ENCODE results near the gene PHACTR1.

The PHACTR1 gene

DNA sequence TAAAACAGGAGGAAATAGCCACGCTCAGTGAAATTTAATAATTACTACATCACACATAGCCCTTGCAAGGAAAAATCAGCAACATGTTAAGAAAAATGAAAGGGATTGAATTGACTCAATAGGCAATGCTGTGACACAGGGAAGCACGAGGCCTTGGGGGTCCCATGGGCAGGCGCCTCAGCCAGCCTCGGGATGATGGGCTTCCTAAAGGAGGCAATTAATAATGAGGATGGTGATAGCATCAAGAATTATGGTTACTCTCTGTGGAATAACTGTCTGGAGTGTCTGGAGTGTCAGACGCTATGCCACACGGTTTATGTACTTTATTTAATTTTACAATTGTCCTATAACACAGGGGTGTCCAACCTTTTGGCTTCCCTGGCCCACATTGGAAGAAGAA, 481.6 kb downstream of the PHACTR1 start:
- H3K27ac ChIP-seq (ENCODE audit: low read depth, low read length), result no peak overlapping the region
- no peaks in the 10 kb centered on the region for H3K79me2 ChIP-seq (ENCODE audit: control insufficient read depth, insufficient read depth, low read length, unreplicated experiment)
- no peak overlapping the region for H3K4me3 ChIP-seq (ENCODE audit: low read depth, low read length)
- H3K36me3 ChIP-seq (ENCODE audit: insufficient read depth, low read length), result no peaks in the 10 kb centered on the region
- no peak overlapping the region for H2AFZ ChIP-seq (ENCODE audit: low read length, unreplicated experiment)
- no peaks in the 10 kb centered on the region for H3K4me1 ChIP-seq (ENCODE audit: control insufficient read depth, insufficient read depth, low read length, unreplicated experiment)
- no peaks in the 10 kb centered on the region for H3K27me3 ChIP-seq (ENCODE audit: insufficient read depth, low read length)

DNA sequence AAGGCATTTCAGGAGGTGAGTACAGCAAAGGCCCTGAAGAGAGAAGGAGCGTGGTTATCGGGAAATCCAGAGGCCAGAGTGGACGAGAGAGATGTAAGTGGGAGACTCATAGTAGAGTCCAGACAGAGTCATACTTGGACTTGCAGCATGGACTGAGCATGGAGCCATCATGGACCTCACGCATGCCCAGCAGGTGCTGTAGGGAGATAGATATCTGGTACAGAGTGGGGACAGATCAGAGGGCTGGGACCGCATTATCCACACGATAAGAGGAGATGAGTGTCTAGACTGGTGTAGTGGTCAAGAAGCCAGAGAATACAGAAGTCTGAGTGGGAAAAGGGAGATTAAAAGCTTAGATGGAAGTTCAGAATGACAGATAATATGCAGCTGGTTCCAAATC, 484.8 kb downstream of the PHACTR1 start:
- no peaks in the 10 kb centered on the region for H3K36me3 ChIP-seq (ENCODE audit: insufficient read depth, low read length)
- H3K4me3 ChIP-seq (ENCODE audit: low read depth, low read length), result no peak overlapping the region
- no peaks in the 10 kb centered on the region for H3K27me3 ChIP-seq (ENCODE audit: insufficient read depth, low read length)
- H3K4me1 ChIP-seq (ENCODE audit: control insufficient read depth, insufficient read depth, low read length, unreplicated experiment), result no peaks in the 10 kb centered on the region
- H2AFZ ChIP-seq (ENCODE audit: low read length, unreplicated experiment), result no peak overlapping the region
- H3K79me2 ChIP-seq (ENCODE audit: control insufficient read depth, insufficient read depth, low read length, unreplicated experiment), result no peaks in the 10 kb centered on the region
- no peak overlapping the region for H3K27ac ChIP-seq (ENCODE audit: low read depth, low read length)

DNA sequence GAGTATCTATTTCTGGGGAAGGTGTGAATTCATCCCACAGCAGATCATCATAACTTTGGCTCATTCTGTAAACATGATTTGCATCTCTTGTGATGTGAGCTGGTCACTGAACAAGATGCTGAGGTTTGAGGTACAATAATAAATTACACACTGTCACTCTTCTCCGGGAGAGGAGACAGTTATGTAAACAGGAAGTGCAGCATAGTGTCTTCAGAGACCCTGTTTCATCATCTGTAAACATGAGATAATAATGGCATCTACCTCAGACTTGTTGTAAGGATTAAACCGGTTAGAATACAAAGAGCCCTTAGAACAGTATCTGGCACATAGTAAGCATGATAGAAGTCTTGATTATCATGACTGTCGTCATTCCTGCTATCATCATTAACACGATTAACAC, 486.6 kb downstream of the PHACTR1 start:
- H3K36me3 ChIP-seq (ENCODE audit: insufficient read depth, low read length), result no peaks in the 10 kb centered on the region
- H3K27ac ChIP-seq (ENCODE audit: low read depth, low read length), result no peak overlapping the region
- H3K27me3 ChIP-seq (ENCODE audit: insufficient read depth, low read length), result no peaks in the 10 kb centered on the region
- H3K79me2 ChIP-seq (ENCODE audit: control insufficient read depth, insufficient read depth, low read length, unreplicated experiment), result no peaks in the 10 kb centered on the region
- H2AFZ ChIP-seq (ENCODE audit: low read length, unreplicated experiment), result no peak overlapping the region
- no peaks in the 10 kb centered on the region for H3K4me1 ChIP-seq (ENCODE audit: control insufficient read depth, insufficient read depth, low read length, unreplicated experiment)
- no peak overlapping the region for H3K4me3 ChIP-seq (ENCODE audit: low read depth, low read length)

DNA sequence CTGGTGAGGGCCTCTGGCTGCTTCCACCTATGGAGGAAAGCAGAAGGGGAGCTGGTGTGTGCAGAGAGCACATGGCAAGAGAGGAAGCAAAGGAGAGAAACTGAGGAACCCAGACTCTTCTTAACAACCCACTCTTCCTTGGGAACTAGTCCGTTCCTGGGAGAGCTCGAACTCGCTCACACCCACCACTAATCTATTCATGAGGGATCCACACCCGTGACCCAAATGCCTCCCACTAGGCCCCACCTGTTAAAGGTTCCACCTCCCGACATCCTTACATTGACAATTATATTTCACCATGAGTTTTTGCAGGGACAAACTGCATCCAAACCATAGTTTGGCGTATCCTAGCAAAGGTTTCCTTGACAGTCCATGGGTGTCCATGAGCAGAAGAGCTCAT, 488.5 kb downstream of the PHACTR1 start:
- Histone ChIP-seq H3K36me3 (ENCODE audit: insufficient read depth, low read length) (no peaks in the 10 kb centered on the region), H2AFZ (ENCODE audit: low read length, unreplicated experiment) (no peak overlapping the region), H3K27ac (ENCODE audit: low read depth, low read length) (no peak overlapping the region), H3K27me3 (ENCODE audit: insufficient read depth, low read length) (no peaks in the 10 kb centered on the region), H3K4me1 (ENCODE audit: control insufficient read depth, insufficient read depth, low read length, unreplicated experiment) (no peaks in the 10 kb centered on the region), H3K4me3 (ENCODE audit: low read depth, low read length) (no peak overlapping the region), H3K79me2 (ENCODE audit: control insufficient read depth, insufficient read depth, low read length, unreplicated experiment) (no peaks in the 10 kb centered on the region)

DNA sequence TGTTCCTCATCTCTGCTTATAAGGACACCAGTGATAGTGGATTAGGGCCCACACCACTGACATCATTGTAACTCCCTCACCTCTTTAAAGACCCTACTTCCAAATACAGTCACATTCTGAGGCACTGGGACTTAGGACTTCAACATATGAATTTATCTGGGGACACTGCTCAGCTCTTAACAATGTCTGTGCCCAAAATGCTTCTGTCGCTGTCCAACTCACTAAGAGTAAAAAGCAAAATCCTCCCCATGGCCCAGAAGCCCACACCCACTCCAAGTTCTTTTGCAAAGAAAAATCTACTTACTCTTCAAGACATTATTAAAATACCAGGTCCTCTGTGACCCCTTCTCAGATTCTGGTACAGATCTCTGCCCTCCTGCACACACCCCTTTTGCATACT, 495.5 kb downstream of the PHACTR1 start:
- H3K79me2 ChIP-seq (ENCODE audit: control insufficient read depth, insufficient read depth, low read length, unreplicated experiment), result no peaks in the 10 kb centered on the region
- H3K4me1 ChIP-seq (ENCODE audit: control insufficient read depth, insufficient read depth, low read length, unreplicated experiment), result no peaks in the 10 kb centered on the region
- H2AFZ ChIP-seq (ENCODE audit: low read length, unreplicated experiment), result no peak overlapping the region
- H3K36me3 ChIP-seq (ENCODE audit: insufficient read depth, low read length), result no peaks in the 10 kb centered on the region
- no peak overlapping the region for H3K27ac ChIP-seq (ENCODE audit: low read depth, low read length)
- no peak overlapping the region for H3K4me3 ChIP-seq (ENCODE audit: low read depth, low read length)
- peaks cover 16% of the 10 kb centered on the region for H3K27me3 ChIP-seq (ENCODE audit: insufficient read depth, low read length)

DNA sequence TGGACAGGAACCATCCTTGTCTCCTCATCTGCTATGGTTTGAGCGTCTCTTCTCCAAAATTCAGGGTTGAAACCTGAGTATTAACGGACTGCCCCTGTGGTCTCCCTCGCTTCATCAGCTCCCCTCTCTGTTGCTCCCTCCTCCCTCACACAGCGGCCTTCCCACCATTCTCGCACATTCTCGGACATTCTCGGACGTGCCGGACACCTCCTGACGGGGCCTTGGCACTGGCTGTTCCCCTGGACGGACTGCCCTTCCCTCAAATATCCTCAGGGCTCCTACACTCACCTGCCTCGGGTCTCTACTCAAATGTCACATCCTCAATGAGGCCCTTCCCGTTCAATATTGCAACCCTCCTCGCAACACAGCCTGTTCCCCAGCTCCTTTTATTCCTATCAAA, 496.0 kb downstream of the PHACTR1 start:
- Histone ChIP-seq H3K79me2 (ENCODE audit: control insufficient read depth, insufficient read depth, low read length, unreplicated experiment) (no peaks in the 10 kb centered on the region), H3K36me3 (ENCODE audit: insufficient read depth, low read length) (no peaks in the 10 kb centered on the region)

DNA sequence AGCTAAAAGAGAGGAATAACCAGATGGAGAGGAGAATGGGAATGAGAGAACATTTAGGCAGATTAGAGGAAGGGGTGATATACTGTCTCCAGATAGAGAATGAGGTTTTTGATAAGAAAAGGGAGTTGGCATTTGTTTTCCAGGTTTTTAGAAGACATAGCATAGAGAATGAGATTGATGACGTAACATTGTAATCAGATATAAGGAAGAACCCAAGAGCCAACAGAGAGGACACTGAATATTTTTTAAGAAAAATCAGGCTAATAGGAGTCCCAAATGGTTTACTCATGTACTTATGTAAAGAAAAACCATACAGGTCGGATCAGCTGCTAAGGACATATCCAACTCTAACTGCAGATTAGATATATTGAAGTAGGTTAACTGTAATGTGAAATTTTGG, 498.8 kb downstream of the PHACTR1 start:
- H2AFZ ChIP-seq (ENCODE audit: low read length, unreplicated experiment), result no peak overlapping the region
- H3K27ac ChIP-seq (ENCODE audit: low read depth, low read length), result no peak overlapping the region
- H3K4me1 ChIP-seq (ENCODE audit: control insufficient read depth, insufficient read depth, low read length, unreplicated experiment), result no peaks in the 10 kb centered on the region
- H3K27me3 ChIP-seq (ENCODE audit: insufficient read depth, low read length), result peaks cover 18% of the 10 kb centered on the region
- H3K79me2 ChIP-seq (ENCODE audit: control insufficient read depth, insufficient read depth, low read length, unreplicated experiment), result no peaks in the 10 kb centered on the region
- H3K36me3 ChIP-seq (ENCODE audit: insufficient read depth, low read length), result no peaks in the 10 kb centered on the region
- no peak overlapping the region for H3K4me3 ChIP-seq (ENCODE audit: low read depth, low read length)

More for the DNA sequence above, 496.0 kb downstream of the PHACTR1 start:
- no peaks in the 10 kb centered on the region for H3K4me1 ChIP-seq (ENCODE audit: control insufficient read depth, insufficient read depth, low read length, unreplicated experiment)
- no peak overlapping the region for H3K4me3 ChIP-seq (ENCODE audit: low read depth, low read length)
- H3K27ac ChIP-seq (ENCODE audit: low read depth, low read length), result no peak overlapping the region
- H2AFZ ChIP-seq (ENCODE audit: low read length, unreplicated experiment), result no peak overlapping the region
- peaks cover 16% of the 10 kb centered on the region for H3K27me3 ChIP-seq (ENCODE audit: insufficient read depth, low read length)

DNA sequence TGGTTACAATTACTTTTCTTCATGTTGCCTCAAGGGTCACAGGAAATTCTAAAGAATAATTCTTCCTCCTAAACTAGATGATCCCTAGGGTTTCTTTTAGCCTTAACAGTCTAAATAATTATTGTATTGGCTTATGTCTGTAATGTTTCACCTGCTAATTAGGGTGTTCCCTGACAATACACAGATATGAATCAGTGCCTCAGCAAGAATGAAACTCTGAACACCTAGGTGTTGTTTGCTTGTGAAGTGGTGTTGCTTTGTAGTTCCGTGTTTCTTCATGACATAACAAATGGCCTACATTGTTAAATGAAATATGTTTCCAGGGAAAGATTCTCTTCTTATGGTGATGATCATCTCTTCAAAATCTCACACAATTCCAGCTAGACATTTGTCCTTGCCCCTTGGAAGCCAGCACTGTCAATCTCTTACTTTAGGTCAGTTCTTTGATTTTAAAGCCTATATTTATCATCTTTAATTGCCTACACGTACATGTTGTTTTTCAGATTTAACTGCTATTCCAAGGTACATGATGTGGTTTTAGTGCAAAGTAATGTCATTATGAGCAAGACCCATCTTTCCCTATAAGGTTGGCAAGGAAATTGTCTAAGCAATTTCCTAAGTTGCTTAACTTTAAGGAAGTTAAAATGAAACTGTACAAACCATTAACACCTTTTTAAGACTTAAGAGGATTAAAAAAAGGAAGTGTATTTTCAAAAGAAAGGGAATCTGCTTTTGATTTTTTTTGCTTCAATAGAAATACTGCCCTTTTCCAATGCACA, 499.9 kb downstream of the PHACTR1 start:
- no peak overlapping the region for H2AFZ ChIP-seq (ENCODE audit: low read length, unreplicated experiment)
- H3K4me1 ChIP-seq (ENCODE audit: control insufficient read depth, insufficient read depth, low read length, unreplicated experiment), result no peaks in the 10 kb centered on the region
- no peaks in the 10 kb centered on the region for H3K79me2 ChIP-seq (ENCODE audit: control insufficient read depth, insufficient read depth, low read length, unreplicated experiment)
- no peak overlapping the region for H3K4me3 ChIP-seq (ENCODE audit: low read depth, low read length)
- peaks cover 18% of the 10 kb centered on the region for H3K27me3 ChIP-seq (ENCODE audit: insufficient read depth, low read length)
- H3K27ac ChIP-seq (ENCODE audit: low read depth, low read length), result no peak overlapping the region
- H3K36me3 ChIP-seq (ENCODE audit: insufficient read depth, low read length), result no peaks in the 10 kb centered on the region

DNA sequence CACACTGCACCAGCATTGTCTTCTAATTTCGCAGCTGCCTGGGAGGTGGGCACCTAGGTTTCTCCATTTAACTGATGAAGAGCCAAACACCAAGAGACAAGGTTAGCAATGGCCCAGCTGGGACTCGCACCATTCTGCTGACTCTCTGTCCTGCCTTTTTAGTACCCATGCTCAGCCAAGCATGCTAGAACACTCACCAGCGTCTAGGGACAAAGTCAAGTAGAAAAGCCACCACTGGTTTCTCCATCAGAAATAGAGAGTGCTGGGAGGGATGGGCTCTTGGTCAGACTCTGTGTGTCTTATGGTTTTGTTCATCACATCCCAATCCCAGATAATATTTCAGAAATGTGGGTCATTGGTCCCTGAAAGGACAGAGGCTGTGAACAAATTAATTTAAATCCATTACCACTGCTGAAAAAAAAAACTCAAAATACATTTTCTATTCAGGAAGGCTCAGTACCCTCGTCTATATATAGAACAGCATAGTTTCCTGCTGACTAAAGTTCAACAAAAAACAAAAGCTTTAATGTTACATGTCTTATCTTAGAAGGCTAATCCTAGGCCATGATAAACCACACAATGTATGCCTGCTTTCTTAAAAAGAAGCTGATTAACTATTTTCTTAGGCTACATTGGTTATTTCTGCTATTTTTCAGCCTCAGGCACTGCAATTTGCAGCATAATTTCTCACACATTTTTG, 500.8 kb downstream of the PHACTR1 start:
- no peak overlapping the region for H2AFZ ChIP-seq (ENCODE audit: low read length, unreplicated experiment)
- no peaks in the 10 kb centered on the region for H3K79me2 ChIP-seq (ENCODE audit: control insufficient read depth, insufficient read depth, low read length, unreplicated experiment)
- H3K4me1 ChIP-seq (ENCODE audit: control insufficient read depth, insufficient read depth, low read length, unreplicated experiment), result no peaks in the 10 kb centered on the region
- peaks cover 14% of the 10 kb centered on the region for H3K27me3 ChIP-seq (ENCODE audit: insufficient read depth, low read length)
- no peak overlapping the region for H3K27ac ChIP-seq (ENCODE audit: low read depth, low read length)
- H3K4me3 ChIP-seq (ENCODE audit: low read depth, low read length), result no peak overlapping the region
- no peaks in the 10 kb centered on the region for H3K36me3 ChIP-seq (ENCODE audit: insufficient read depth, low read length)

DNA sequence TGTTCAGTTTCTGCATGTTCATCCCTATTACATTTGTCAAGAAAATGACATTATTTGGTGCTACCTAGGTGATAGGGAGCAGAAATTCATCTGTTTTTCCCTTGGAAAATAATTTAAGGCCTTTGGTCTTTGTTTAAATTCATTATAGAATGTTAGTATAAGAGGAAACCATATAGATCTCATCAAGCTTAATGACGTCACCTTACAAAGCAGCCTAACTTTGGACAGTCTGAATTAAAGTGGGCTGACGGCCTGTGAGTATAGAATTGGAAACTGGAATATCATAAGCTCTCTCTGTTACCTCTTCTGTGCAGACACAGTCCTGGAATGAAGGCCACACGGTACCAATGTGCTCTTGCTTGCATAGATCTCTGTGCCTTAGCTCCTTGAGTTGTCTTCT, 503.7 kb downstream of the PHACTR1 start:
- H3K79me2 ChIP-seq (ENCODE audit: control insufficient read depth, insufficient read depth, low read length, unreplicated experiment), result no peaks in the 10 kb centered on the region
- no peak overlapping the region for H3K4me3 ChIP-seq (ENCODE audit: low read depth, low read length)
- H3K36me3 ChIP-seq (ENCODE audit: insufficient read depth, low read length), result no peaks in the 10 kb centered on the region
- H2AFZ ChIP-seq (ENCODE audit: low read length, unreplicated experiment), result no peak overlapping the region
- H3K4me1 ChIP-seq (ENCODE audit: control insufficient read depth, insufficient read depth, low read length, unreplicated experiment), result no peaks in the 10 kb centered on the region
- H3K27me3 ChIP-seq (ENCODE audit: insufficient read depth, low read length), result peaks cover 8% of the 10 kb centered on the region; the same call in 1 of the 2 replicates
- H3K27ac ChIP-seq (ENCODE audit: low read depth, low read length), result no peak overlapping the region

DNA sequence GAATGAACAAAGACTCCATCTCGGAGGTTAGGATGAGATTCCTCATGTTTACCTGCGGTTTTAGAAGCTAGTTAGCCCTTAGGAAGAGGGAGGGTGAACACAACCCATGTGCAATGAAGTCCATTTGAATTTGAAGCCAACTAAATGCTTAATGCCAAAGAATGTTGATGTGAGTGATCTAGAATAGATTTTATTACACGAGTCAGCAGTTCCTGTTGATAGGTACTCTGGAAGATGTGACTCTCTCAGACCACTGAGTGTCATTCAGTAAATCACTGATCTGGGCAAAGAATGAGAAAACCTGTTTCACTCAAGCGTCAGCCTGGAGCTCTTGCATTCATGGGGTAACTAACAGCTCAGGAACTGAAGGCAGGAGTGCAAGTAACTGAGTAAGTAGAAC, 505.5 kb downstream of the PHACTR1 start:
- Histone ChIP-seq H3K79me2 (ENCODE audit: control insufficient read depth, insufficient read depth, low read length, unreplicated experiment) (no peaks in the 10 kb centered on the region), H3K4me3 (ENCODE audit: low read depth, low read length) (no peak overlapping the region), H2AFZ (ENCODE audit: low read length, unreplicated experiment) (no peak overlapping the region), H3K27ac (ENCODE audit: low read depth, low read length) (no peak overlapping the region), H3K27me3 (ENCODE audit: insufficient read depth, low read length) (peaks cover 3% of the 10 kb centered on the region), H3K36me3 (ENCODE audit: insufficient read depth, low read length) (no peaks in the 10 kb centered on the region), H3K4me1 (ENCODE audit: control insufficient read depth, insufficient read depth, low read length, unreplicated experiment) (no peaks in the 10 kb centered on the region)

Measured in ACC112 (cell line).